DMS153 treated with DMSO at 0.1 percent for 48 hours (cell line): ENCODE results near the gene PDPK1.
"Not testable (repeated sequence)": the region's sequence is repeated elsewhere in the genome, so short reads cannot be mapped to it uniquely, and the experiment has no call there.

Source experiments
- DNase-seq: peaks from one replicate; lab custom pipeline; 2025; ENCODE audit not compliant: unreplicated experiment; lab: John Stamatoyannopoulos, UW

The PDPK1 gene

GRCh38 chr16:2523801-2524231 lies 14.0 kb upstream of the PDPK1 start:
- no peak for DNase-seq

- DNase-seq: no peak
Observed at GRCh38 chr16:2524339-2524938, 13.4 kb upstream of the PDPK1 start.

- no peak for DNase-seq
Observed at GRCh38 chr16:2526135-2526534, 11.7 kb upstream of the PDPK1 start.

GRCh38 chr16:2527071-2527783 lies 10.6 kb upstream of the PDPK1 start:
- no peak for DNase-seq

GRCh38 chr16:2527784-2528100 lies 10.1 kb upstream of the PDPK1 start:
- DNase-seq: no peak

GRCh38 chr16:2528161-2529060 lies 9.4 kb upstream of the PDPK1 start:
- DNase-seq: no peak

- no peak for DNase-seq
Observed at GRCh38 chr16:2529061-2529931, 8.5 kb upstream of the PDPK1 start.

- no peak for DNase-seq
Observed at GRCh38 chr16:2529961-2530628, 7.7 kb upstream of the PDPK1 start.

GRCh38 chr16:2530629-2531318 lies 7.0 kb upstream of the PDPK1 start:
- DNase-seq: no peak

GRCh38 chr16:2531371-2531695 lies 6.5 kb upstream of the PDPK1 start, which contains the start of gene CEMP1:
Gene CEMP1, minus strand, starts transcription at chr16:2531408. Its CDS starts 335 bp downstream, at chr16:2531073.
- DNase-seq: no peak

- DNase-seq: peak; percentile 81
Observed at GRCh38 chr16:2531696-2532493, 5.9 kb upstream of the PDPK1 start.

GRCh38 chr16:2532494-2533141 lies 5.2 kb upstream of the PDPK1 start:
- DNase-seq: peak; percentile 11

- DNase-seq: not testable (repeated sequence)
Observed at GRCh38 chr16:2533142-2533755, 4.6 kb upstream of the PDPK1 start.

GRCh38 chr16:2533912-2534311 lies 3.9 kb upstream of the PDPK1 start:
- no peak for DNase-seq

GRCh38 chr16:2534335-2534734 lies 3.5 kb upstream of the PDPK1 start:
- not testable (repeated sequence) for DNase-seq

GRCh38 chr16:2535625-2536013 lies 2.2 kb upstream of the PDPK1 start:
- DNase-seq: no peak

GRCh38 chr16:2539192-2539844 lies 1.5 kb downstream of the PDPK1 start:
- not testable (repeated sequence) for DNase-seq
